Measurements from ENCODE around the gene GPR155. TPM values are rescaled to one million over a fixed set of nuclear protein-coding genes. Genes with fewer than 3 reads are reported as not detected.
A peak's percentile ranks its signal among the peaks of the same experiment; 100 is the strongest.

Gene GPR155, protein sequence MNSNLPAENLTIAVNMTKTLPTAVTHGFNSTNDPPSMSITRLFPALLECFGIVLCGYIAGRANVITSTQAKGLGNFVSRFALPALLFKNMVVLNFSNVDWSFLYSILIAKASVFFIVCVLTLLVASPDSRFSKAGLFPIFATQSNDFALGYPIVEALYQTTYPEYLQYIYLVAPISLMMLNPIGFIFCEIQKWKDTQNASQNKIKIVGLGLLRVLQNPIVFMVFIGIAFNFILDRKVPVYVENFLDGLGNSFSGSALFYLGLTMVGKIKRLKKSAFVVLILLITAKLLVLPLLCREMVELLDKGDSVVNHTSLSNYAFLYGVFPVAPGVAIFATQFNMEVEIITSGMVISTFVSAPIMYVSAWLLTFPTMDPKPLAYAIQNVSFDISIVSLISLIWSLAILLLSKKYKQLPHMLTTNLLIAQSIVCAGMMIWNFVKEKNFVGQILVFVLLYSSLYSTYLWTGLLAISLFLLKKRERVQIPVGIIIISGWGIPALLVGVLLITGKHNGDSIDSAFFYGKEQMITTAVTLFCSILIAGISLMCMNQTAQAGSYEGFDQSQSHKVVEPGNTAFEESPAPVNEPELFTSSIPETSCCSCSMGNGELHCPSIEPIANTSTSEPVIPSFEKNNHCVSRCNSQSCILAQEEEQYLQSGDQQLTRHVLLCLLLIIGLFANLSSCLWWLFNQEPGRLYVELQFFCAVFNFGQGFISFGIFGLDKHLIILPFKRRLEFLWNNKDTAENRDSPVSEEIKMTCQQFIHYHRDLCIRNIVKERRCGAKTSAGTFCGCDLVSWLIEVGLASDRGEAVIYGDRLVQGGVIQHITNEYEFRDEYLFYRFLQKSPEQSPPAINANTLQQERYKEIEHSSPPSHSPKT
- 10 to 100 TPM in 1 of 2 experiments, 1 to 10 TPM in 1; 8.6 to 11.3 TPM for total RNA-seq

DNA sequence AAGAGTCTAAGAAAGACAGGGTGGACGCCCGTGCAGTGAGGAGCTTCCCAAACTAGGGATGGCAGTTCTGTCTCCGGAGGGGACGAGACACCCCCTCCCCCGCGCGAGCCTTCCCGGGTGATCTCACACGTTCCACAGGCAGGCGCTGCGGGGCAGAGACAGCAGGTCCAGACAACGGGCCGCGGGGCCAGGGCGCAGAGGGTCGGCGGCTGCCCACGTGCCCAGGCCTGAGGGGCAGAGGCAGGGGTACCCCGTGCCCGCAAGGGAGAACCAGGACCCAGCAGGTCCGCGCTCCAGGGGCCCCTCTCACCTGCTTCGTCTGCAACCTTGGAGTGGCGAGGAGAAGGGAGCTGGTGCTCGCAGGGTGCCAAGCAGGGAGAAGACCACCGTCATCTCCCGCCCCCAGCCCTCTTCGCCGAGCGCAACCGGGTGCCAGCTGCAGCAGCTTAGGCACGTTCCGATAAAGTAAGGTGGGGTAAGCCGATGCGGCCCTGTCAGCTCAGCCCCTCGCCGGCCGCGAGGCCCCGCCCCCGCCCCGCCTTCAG is at the start of gene GPR155:
GPR155 (minus strand) TSS at position 467 of the 545 bp plus-strand sequence. CDS start 5,073 bp downstream, outside the sequence.
- Mint-ChIP-seq H3K9me3 (ENCODE audit: low read depth) (peaks cover 4% of the 10 kb centered on the region), H3K36me3 (ENCODE audit: low read depth) (peaks cover 9% of the 10 kb centered on the region), H3K4me3 (peak within 1 kb of the TSS; percentile 98), H3K27me3 (no peaks in the 10 kb centered on the region), H3K4me1 (peaks cover 47% of the 10 kb centered on the region), H3K27ac (peak within 1 kb of the TSS; percentile 94)
- peak; percentile 46 for ATAC-seq
- DNase-seq: peak; percentile 79
- POLR2A ChIA-PET: no interaction called here
- CTCF ChIA-PET: interaction anchor here (0.7 to 2.4 kb wide), 7 partner anchors 13 to 201 kb away, joined by 3 to 6 read pairs (median 3); no protein-coding TSS in a partner anchor
- intact Hi-C loops (cut with DNase I, micrococcal nuclease): loop anchor here (1.0 to 5.0 kb wide), 11 partner anchors 86 to 1931 kb away; partner anchors contain the start of genes ATF2 (in 2 of the 2), SCRN3 (in 2 of the 2), ATP5MC3 (in 1 of the 2) and OLA1 (in 1 of the 2)

DNA sequence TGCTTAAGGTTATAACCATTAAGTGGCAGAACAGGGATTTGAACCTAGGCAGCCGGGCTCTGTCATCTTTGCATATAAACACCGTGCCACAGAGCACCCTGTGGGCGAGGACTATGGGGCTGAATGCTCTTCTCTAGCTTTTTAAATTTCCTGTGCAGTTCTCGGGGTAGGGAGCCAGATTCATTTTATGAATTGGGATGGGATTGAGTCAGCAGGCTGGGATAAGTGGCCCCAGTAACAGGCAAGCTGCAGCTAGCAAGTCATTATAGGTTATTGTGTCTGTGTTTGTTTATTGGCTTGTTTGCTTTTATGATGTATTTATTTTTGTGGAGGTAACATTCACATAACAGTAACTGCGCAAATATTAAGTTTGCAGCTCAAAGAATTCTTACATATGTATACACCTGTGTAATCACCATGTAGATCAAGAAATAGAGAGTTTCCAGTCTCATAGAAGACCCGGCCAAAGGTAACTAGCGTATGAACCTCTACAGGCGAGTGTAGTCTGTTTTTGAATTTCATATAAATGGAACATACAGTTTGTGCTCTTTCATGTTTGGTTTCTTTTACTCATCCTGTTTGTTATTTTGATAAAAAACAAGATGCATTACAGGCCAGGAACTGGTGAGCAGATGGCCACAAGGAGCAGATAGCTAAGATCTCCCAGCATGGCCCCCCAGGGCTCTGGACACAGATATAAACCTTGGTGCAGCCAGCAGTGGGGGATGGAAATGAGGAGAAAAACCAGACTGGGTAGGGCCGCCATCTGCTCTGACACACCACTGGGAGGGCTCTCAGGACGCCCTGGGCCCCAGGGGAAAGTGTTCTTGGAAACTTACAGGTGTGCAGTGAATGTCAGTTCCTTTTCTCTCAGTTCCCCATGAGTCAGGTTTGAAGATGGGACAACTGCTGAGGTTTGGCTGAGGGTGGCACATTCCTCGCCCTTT is 49.2 kb upstream of the GPR155 start:
- DNase-seq (no peak), ATAC-seq (no peak)
- H3K27ac Mint-ChIP-seq: no peak overlapping the region
- ChIA-PET CTCF (interaction anchor here (1.1 to 2.3 kb wide), 4 partner anchors 12 to 1134 kb away, joined by 3 to 9 read pairs (median 3); no protein-coding TSS in a partner anchor), POLR2A (interaction anchor here (0.5 kb wide), 1 partner anchor 584 kb away, joined by 3 read pairs; no protein-coding TSS in a partner anchor)
- no peaks in the 10 kb centered on the region for H3K9me3 Mint-ChIP-seq (ENCODE audit: low read depth)
- no peaks in the 10 kb centered on the region for H3K4me1 Mint-ChIP-seq
- H3K36me3 Mint-ChIP-seq (ENCODE audit: low read depth): no peaks in the 10 kb centered on the region
- intact Hi-C loops (cut with DNase I, micrococcal nuclease): no loop called here
- H3K27me3 Mint-ChIP-seq: peaks cover 2% of the 10 kb centered on the region
- H3K4me3 Mint-ChIP-seq: no peak overlapping the region

DNA sequence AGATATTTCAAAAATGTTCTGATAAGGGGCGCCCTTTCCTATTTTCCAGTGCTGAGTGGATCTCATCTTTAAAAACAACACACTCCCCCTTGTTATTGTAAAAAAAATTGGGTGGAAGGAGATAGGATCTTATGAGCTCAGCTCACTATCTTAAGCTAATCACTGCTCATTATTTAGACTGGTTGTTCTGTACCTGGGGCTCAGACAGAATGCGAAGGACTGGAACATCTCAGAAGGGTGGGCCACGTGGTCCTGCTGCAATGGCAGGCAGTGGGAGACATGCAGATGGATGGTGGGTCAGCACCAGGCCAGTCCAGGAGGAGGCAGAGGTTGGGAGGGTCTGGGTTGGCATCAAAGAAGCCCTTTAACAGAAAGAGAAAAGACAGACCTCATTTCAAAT is 48.3 kb upstream of the GPR155 start:
- Mint-ChIP-seq H3K36me3 (ENCODE audit: low read depth) (no peaks in the 10 kb centered on the region), H3K4me3 (no peak overlapping the region), H3K4me1 (no peaks in the 10 kb centered on the region), H3K27ac (no peak overlapping the region), H3K27me3 (peaks cover 2% of the 10 kb centered on the region), H3K9me3 (ENCODE audit: low read depth) (no peaks in the 10 kb centered on the region)
- ChIA-PET POLR2A (interaction anchor here (1.1 kb wide), 1 partner anchor 61 kb away, joined by 3 read pairs; no protein-coding TSS in a partner anchor), CTCF (interaction anchor here (0.7 to 2.3 kb wide), 8 partner anchors 11 to 152 kb away, joined by 3 to 9 read pairs (median 3); no protein-coding TSS in a partner anchor)
- intact Hi-C loops (cut with DNase I, micrococcal nuclease): no loop called here
- DNase-seq (no peak), ATAC-seq (no peak)

DNA sequence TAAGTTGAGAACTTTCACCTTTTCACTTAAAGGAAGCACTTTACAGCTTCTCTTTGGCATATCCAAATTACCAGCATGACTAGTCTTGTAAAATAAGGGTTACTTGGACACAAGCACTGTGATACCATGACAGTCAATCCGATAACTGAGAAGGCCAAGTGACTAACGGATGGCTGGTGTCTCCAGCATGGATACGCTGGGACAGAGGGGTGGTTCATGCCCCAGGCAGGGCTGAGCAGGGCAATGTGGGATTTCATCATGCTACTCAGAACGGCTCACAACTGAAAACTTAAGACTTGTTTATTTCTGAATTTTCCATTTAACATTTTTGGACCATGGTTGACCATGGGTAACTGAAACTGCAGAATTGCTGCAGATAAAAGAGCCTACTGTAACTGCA is 43.1 kb upstream of the GPR155 start:
- H3K9me3 Mint-ChIP-seq (ENCODE audit: low read depth): peaks cover 7% of the 10 kb centered on the region
- intact Hi-C loops (cut with DNase I, micrococcal nuclease): no loop called here
- POLR2A ChIA-PET: no interaction called here
- ATAC-seq (no peak), DNase-seq (no peak)
- no peak overlapping the region for H3K27ac Mint-ChIP-seq
- H3K4me1 Mint-ChIP-seq: peaks cover under 1% of the 10 kb centered on the region
- CTCF ChIA-PET: no interaction called here
- H3K36me3 Mint-ChIP-seq (ENCODE audit: low read depth): peaks cover 6% of the 10 kb centered on the region
- no peaks in the 10 kb centered on the region for H3K27me3 Mint-ChIP-seq
- H3K4me3 Mint-ChIP-seq: no peak overlapping the region

DNA sequence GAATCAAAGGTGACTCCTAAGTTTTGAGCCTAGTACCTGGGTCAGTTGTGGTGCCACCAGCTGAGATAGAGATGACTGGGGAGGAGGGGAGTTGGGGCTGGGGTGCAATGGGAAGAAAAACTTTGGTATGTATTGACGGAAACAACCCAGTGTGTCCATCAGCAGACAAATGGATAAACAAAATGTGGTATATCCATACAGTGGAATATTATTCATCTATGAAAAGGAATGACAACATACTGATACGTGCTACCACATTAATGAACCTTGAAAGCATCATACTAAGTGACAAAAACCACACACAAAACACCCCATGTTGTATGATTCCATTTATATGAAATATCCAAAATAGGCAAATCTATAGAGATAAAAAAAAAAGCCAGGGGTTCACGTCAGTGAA is 41.1 kb upstream of the GPR155 start:
- no peak overlapping the region for H3K27ac Mint-ChIP-seq
- DNase-seq: no peak
- ChIA-PET CTCF (interaction anchor here (1.2 kb wide), 1 partner anchor 65 kb away, joined by 4 read pairs; no protein-coding TSS in a partner anchor), POLR2A (no interaction called here)
- H3K4me1 Mint-ChIP-seq: peaks cover 10% of the 10 kb centered on the region
- H3K36me3 Mint-ChIP-seq (ENCODE audit: low read depth): peaks cover 6% of the 10 kb centered on the region
- H3K9me3 Mint-ChIP-seq (ENCODE audit: low read depth): peaks cover 7% of the 10 kb centered on the region
- no peak for ATAC-seq
- no peaks in the 10 kb centered on the region for H3K27me3 Mint-ChIP-seq
- H3K4me3 Mint-ChIP-seq: no peak overlapping the region
- intact Hi-C loops (cut with DNase I, micrococcal nuclease): no loop called here

DNA sequence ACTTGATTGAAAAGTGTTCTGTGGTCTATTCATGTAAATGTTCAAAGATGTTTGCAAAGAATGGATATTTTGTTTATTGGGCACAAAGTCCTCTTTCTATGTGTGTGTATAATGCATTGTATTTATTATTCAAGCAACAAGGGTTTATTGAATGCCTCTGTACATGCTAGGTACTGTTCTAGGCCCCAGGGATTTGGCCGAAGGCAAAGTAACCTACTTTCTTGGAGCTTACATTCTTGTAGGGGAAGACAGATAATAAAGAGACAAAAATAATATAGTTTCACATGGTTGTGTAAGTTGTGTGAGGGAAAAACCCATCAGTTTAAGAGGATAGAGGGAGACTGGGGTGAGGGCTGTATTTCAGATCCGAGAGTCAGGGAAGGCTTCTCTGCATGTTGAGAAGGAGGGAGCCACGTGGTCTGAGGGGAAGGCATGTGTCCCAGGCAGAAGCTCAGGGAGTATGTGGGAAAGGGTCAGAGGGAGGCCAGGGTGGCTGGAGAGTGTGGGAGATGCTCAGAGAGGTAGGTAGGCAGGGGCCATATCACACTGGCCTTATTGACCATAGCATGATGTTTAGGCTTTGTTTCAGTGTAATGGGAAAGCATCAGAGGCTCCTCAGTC is 40.4 kb upstream of the GPR155 start:
- H3K27me3 Mint-ChIP-seq: no peaks in the 10 kb centered on the region
- H3K9me3 Mint-ChIP-seq (ENCODE audit: low read depth): peaks cover 7% of the 10 kb centered on the region
- CTCF ChIA-PET: no interaction called here
- POLR2A ChIA-PET: no interaction called here
- ATAC-seq (no peak), DNase-seq (no peak)
- peaks cover 10% of the 10 kb centered on the region for H3K4me1 Mint-ChIP-seq
- H3K4me3 Mint-ChIP-seq: no peak overlapping the region
- peaks cover 6% of the 10 kb centered on the region for H3K36me3 Mint-ChIP-seq (ENCODE audit: low read depth)
- intact Hi-C loops (cut with DNase I, micrococcal nuclease): no loop called here
- H3K27ac Mint-ChIP-seq: no peak overlapping the region

DNA sequence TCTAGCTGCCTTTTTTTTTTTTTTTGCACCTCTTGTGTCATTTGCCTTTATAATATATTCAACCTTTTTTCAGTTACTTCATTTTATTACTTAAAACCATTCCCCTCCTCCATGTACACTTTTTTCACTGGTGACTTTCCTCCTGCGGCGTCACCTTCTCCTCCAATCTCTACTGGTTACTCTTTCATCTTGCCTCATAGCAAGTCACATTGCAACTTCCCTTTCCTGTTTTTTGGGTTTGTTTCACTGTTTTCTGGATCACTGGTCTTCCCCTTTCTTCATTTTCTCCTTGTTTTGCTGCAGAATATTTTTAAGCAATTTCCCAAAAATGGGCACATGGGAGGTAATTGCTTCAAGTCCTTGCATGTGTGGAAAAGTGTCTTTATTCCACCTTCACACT is 37.7 kb upstream of the GPR155 start:
- no peak for DNase-seq
- intact Hi-C loops (cut with DNase I, micrococcal nuclease): no loop called here
- H3K9me3 Mint-ChIP-seq (ENCODE audit: low read depth): peaks cover 7% of the 10 kb centered on the region
- ChIA-PET POLR2A (no interaction called here), CTCF (interaction anchor here (1.0 to 6.8 kb wide), 2 partner anchors 10 to 63 kb away, joined by 3 to 52 read pairs; no protein-coding TSS in a partner anchor)
- H3K36me3 Mint-ChIP-seq (ENCODE audit: low read depth): peaks cover 6% of the 10 kb centered on the region
- H3K4me1 Mint-ChIP-seq: peaks cover 10% of the 10 kb centered on the region
- no peaks in the 10 kb centered on the region for H3K27me3 Mint-ChIP-seq
- H3K27ac Mint-ChIP-seq: no peak overlapping the region
- H3K4me3 Mint-ChIP-seq: no peak overlapping the region
- no peak for ATAC-seq

DNA sequence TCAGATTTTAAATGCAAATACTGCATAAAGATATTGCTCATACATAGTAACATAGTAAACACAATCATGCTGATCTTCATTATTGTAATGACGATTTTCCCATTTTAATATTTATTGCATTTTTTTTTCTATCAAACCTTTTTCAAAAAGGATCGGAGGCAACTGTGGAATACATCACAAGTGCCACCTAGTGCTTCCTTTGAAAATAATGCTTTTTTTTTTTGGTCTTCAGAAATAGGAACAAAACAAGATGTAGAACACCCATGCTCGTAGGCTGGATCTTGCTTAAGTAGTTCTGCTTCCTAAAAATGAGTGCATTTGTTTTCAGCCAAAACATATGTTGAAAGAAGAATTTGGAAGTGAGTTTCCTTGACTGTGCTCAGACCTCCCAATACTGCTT is 35.7 kb upstream of the GPR155 start:
- intact Hi-C loops (cut with DNase I, micrococcal nuclease): loop anchor here (1.0 kb wide), 2 partner anchors 59 to 60 kb away; no protein-coding TSS in a partner anchor

DNA sequence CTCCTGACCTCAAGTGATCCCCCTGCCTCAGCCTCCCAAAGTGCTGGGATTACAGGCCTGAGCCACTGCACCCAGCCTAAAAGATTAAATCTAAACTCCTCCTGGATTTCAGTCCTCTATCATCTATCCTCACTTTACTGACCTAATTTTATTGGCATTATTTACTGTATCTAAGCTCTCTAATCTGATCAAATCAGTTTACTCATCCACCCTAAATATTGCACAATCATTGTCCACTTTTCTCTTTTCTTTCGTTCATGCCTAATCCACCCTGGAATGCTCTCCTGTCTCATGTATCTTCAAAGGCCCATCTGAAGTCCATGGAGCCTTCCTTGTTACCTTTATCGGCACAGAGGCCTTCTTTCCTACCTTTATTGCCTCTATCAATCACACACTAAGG is 31.6 kb upstream of the GPR155 start:
- ChIA-PET POLR2A (no interaction called here), CTCF (interaction anchor here (1.2 kb wide), 1 partner anchor 55 kb away, joined by 3 read pairs; no protein-coding TSS in a partner anchor)
- Mint-ChIP-seq H3K4me1 (peaks cover 5% of the 10 kb centered on the region), H3K27ac (no peak overlapping the region), H3K36me3 (ENCODE audit: low read depth) (no peaks in the 10 kb centered on the region), H3K9me3 (ENCODE audit: low read depth) (no peaks in the 10 kb centered on the region), H3K27me3 (peaks cover 2% of the 10 kb centered on the region), H3K4me3 (no peak overlapping the region)
- DNase-seq: no peak
- ATAC-seq: no peak
- intact Hi-C loops (cut with DNase I, micrococcal nuclease): no loop called here

More for the DNA sequence above, 35.7 kb upstream of the GPR155 start:
- no peak overlapping the region for H3K27ac Mint-ChIP-seq
- peaks cover under 1% of the 10 kb centered on the region for H3K36me3 Mint-ChIP-seq (ENCODE audit: low read depth)
- no peak overlapping the region for H3K4me3 Mint-ChIP-seq
- ATAC-seq (no peak), DNase-seq (no peak)
- H3K9me3 Mint-ChIP-seq (ENCODE audit: low read depth): peaks cover under 1% of the 10 kb centered on the region
- peaks cover 10% of the 10 kb centered on the region for H3K4me1 Mint-ChIP-seq
- H3K27me3 Mint-ChIP-seq: peaks cover 2% of the 10 kb centered on the region
- CTCF ChIA-PET: interaction anchor here (0.6 to 6.8 kb wide), 4 partner anchors 38 to 616 kb away, joined by 3 to 52 read pairs (median 4); no protein-coding TSS in a partner anchor
- POLR2A ChIA-PET: no interaction called here

Measured in activated CD4-positive, alpha-beta T cell treated with anti-CD3 and anti-CD28 coated beads for 36 hours (primary cell).